ENCODE results near the gene PAXX.

PAXX gene

DNA sequence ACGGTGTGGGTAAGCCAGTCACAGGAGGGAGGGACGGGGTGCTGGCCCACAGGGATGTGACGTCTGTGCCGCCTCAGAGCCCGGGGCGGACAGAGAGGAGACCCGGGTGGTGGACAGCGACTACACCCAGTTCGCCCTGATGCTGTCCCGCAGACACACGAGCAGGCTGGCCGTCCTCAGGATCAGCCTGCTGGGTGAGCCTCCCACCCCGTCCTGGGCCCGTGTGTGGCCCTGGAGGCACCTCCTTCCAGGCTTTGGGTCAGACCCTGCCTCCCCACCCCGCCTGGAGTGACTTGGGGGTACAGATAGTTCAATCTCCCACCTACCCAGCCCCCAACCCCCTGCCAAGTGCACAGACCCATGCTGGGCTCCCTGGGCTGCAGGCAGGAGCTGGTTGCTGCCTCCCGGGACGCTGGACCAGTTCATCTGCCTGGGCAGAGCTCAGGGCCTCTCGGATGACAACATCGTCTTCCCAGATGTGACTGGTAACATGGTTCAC, 38.4 kb upstream of the PAXX start:
- no peaks in the 10 kb centered on the region for H3K79me2 ChIP-seq (ENCODE audit: insufficient read depth, low read depth)
- no peak overlapping the region for H2AFZ ChIP-seq (ENCODE audit: low read depth)
- no peaks in the 10 kb centered on the region for H3K36me3 ChIP-seq (ENCODE audit: insufficient read depth)
- no peak overlapping the region for H3K4me2 ChIP-seq
- H4K20me1 ChIP-seq (ENCODE audit: insufficient read depth), result no peaks in the 10 kb centered on the region
- H3K4me1 ChIP-seq (ENCODE audit: low read depth, poor library complexity, severe bottlenecking), result peaks cover 10% of the 10 kb centered on the region
- peaks cover 7% of the 10 kb centered on the region; the same call in 1 of the 2 replicates for H3K27me3 ChIP-seq (ENCODE audit: insufficient read depth, low read depth)
- H3K27ac ChIP-seq, result no peak overlapping the region
- no peak overlapping the region for H3K9ac ChIP-seq
- no peak overlapping the region for H3K4me3 ChIP-seq (IDR thresholded peaks at IDR 0.05; ENCODE audit: insufficient read depth, low read depth, low read length)
- TF ChIP-seq, protein P1, sequence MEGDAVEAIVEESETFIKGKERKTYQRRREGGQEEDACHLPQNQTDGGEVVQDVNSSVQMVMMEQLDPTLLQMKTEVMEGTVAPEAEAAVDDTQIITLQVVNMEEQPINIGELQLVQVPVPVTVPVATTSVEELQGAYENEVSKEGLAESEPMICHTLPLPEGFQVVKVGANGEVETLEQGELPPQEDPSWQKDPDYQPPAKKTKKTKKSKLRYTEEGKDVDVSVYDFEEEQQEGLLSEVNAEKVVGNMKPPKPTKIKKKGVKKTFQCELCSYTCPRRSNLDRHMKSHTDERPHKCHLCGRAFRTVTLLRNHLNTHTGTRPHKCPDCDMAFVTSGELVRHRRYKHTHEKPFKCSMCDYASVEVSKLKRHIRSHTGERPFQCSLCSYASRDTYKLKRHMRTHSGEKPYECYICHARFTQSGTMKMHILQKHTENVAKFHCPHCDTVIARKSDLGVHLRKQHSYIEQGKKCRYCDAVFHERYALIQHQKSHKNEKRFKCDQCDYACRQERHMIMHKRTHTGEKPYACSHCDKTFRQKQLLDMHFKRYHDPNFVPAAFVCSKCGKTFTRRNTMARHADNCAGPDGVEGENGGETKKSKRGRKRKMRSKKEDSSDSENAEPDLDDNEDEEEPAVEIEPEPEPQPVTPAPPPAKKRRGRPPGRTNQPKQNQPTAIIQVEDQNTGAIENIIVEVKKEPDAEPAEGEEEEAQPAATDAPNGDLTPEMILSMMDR (conservative IDR thresholded peaks at IDR 0.05; ENCODE audit: low read depth, low read length), result no peak

DNA sequence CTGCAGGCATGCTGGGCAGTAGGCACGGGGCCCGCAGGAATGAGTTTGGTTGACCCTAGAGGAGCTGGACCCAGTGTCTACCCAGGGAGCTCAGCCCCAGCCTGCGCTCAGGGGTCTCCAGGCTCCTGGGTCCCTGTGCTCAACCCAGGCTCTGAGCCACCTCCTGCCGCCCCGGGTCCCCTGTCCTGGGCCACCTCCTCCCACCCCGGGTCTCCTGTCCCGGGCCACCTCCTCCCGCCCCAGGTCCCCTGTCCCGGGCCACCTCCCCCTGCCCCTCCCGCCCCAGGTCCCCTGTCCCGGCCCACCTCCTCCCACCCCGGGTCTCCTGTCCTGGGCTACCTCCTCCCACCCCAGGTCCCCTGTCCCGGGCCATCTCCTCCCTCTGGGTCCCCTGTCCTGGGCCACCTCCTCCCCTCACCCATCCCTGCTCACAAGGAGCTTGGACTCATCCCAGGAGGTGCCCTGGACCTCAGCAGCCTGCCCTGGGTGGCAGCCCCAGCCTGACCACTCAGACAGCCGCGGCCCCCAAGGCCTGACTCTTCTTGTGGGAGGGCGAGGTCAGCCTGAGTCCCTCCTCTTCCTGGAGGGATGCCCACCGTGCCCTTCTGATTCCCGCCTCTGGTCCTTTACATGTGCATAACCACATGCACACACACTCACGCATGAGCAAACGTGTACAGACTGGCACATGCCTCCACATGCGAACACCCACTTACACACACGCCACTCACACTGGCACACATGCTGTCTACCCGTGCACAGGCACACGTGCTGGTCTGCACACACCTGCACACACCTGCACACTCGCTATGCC, 37.7 kb upstream of the PAXX start:
- TF ChIP-seq, protein P1 (conservative IDR thresholded peaks at IDR 0.05; ENCODE audit: low read depth, low read length), result no peak
- peaks cover 7% of the 10 kb centered on the region; the same call in 1 of the 2 replicates for H3K27me3 ChIP-seq (ENCODE audit: insufficient read depth, low read depth)
- H3K4me3 ChIP-seq (IDR thresholded peaks at IDR 0.05; ENCODE audit: insufficient read depth, low read depth, low read length), result no peak overlapping the region
- H3K9ac ChIP-seq, result no peak overlapping the region
- H3K36me3 ChIP-seq (ENCODE audit: insufficient read depth), result no peaks in the 10 kb centered on the region
- no peak overlapping the region for H3K4me2 ChIP-seq
- no peak overlapping the region for H3K27ac ChIP-seq
- H4K20me1 ChIP-seq (ENCODE audit: insufficient read depth), result no peaks in the 10 kb centered on the region
- H3K79me2 ChIP-seq (ENCODE audit: insufficient read depth, low read depth), result no peaks in the 10 kb centered on the region
- peaks cover 9% of the 10 kb centered on the region for H3K4me1 ChIP-seq (ENCODE audit: low read depth, poor library complexity, severe bottlenecking)
- H2AFZ ChIP-seq (ENCODE audit: low read depth), result no peak overlapping the region

DNA sequence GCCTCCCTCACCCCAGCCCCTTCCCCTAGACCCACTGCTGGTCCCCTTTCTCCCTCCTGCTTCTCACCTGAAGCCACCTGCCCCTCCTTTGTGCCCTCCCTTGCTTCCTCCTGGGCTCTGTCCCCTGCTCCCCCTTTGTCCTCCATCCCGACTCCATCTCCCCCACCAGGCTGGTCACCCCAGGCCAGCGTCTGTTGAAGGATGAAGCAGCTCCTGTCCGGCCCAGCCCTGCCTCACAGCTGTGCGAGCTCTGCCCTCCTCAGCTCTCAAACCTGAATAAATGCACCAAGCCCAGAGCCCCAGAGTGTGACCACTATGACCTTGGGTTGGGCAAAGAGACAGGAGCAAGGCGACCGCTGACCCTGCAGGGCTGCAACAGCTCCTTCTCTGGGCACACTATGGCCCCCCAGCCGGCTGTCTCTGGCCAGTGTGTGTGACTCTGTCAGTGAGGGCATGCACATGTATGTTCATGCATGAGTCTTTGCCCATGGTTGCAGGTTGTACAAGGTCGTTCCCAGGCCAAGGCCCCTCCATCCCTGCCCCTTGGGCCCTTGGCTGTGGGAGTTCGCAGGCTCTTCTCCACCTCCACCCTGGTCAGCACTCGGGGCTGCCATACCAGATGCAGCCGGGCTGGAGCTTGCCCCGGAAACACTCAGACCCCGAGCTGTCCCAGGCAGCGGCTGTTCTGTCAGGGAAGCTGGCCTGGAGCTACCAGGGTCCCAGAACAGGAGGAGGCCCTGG, 36.9 kb upstream of the PAXX start:
- Histone ChIP-seq H3K79me2 (ENCODE audit: insufficient read depth, low read depth) (no peaks in the 10 kb centered on the region), H3K27me3 (ENCODE audit: insufficient read depth, low read depth) (peaks cover 7% of the 10 kb centered on the region; the same call in 1 of the 2 replicates), H3K27ac (no peak overlapping the region), H4K20me1 (ENCODE audit: insufficient read depth) (no peaks in the 10 kb centered on the region), H3K4me1 (ENCODE audit: low read depth, poor library complexity, severe bottlenecking) (peaks cover 16% of the 10 kb centered on the region), H3K9ac (no peak overlapping the region), H3K36me3 (ENCODE audit: insufficient read depth) (no peaks in the 10 kb centered on the region), H3K4me3 (IDR thresholded peaks at IDR 0.05; ENCODE audit: insufficient read depth, low read depth, low read length) (no peak overlapping the region), H2AFZ (ENCODE audit: low read depth) (no peak overlapping the region), H3K4me2 (no peak overlapping the region)
- TF ChIP-seq, protein P1 (conservative IDR thresholded peaks at IDR 0.05; ENCODE audit: low read depth, low read length), result no peak

DNA sequence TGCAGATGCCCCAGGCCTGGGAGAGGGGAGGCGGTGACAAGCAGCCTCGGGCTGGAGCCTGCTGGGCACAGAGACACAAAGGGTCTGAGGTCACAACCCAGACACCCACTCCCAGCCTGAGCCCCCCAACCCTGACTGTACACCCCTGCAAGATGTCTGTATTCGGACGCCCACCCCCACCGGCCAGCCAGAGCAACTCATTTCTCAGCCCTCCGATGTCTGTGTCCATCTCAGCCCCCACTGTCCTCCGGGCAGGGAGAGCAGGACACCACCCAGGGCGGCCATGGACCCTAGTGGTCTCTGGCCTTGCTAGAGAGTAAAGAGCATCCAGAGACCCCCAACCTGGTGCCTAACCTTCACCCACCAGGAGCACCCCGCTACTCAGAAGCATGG, 36.3 kb upstream of the PAXX start:
- peaks cover 12% of the 10 kb centered on the region for H3K4me1 ChIP-seq (ENCODE audit: low read depth, poor library complexity, severe bottlenecking)
- H3K9ac ChIP-seq, result no peak overlapping the region
- TF ChIP-seq, protein P1 (conservative IDR thresholded peaks at IDR 0.05; ENCODE audit: low read depth, low read length), result no peak
- no peaks in the 10 kb centered on the region for H4K20me1 ChIP-seq (ENCODE audit: insufficient read depth)
- no peak overlapping the region for H3K27ac ChIP-seq
- H3K36me3 ChIP-seq (ENCODE audit: insufficient read depth), result no peaks in the 10 kb centered on the region
- no peaks in the 10 kb centered on the region for H3K79me2 ChIP-seq (ENCODE audit: insufficient read depth, low read depth)
- H3K27me3 ChIP-seq (ENCODE audit: insufficient read depth, low read depth), result peaks cover 7% of the 10 kb centered on the region; the same call in 1 of the 2 replicates
- no peak overlapping the region for H3K4me2 ChIP-seq
- H2AFZ ChIP-seq (ENCODE audit: low read depth), result no peak overlapping the region
- H3K4me3 ChIP-seq (IDR thresholded peaks at IDR 0.05; ENCODE audit: insufficient read depth, low read depth, low read length), result no peak overlapping the region
